NCI-H2171 treated with DMSO at 0.1 percent for 48 hours (cell line): ENCODE data around the gene EIF3J.
"Not testable (repeated sequence)": the region's sequence is repeated elsewhere in the genome, so short reads cannot be mapped to it uniquely, and the experiment has no call there.

Source experiments
- DNase-seq: peaks from one replicate; lab custom pipeline; 2025; lab: John Stamatoyannopoulos, UW

EIF3J gene

DNA sequence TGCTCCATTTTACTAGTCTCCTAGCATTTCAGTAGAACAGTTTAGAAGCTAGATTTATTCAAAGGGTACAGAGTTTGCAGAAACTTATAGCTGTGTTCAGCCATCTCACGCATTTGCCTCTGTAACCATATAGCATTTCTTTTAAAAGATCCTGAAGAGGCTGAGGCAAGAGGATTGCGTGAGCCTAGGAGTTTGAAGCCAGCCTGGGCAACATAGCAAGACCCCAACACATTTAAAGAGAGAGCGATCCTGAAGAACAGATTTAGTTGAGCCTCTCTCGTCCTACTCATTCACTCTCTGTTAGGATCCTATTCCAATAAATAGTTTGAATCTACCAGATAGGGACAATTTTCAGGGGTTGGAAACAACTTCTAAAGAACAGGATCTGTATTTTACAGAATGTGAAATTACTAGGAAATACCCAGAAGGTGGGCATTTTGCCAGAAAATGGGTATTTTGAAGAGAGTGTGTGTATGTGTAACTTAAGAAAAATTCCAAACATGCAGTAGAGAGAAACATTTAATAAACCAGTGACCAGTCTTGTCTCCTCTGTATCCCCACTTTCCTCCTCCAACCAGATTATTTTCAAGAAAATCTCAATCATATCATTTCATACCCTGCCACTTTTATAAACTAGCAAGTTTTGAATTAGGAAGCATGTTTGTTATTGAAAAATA, 4.5 kb downstream of the EIF3J start:
- no peak for DNase-seq

DNA sequence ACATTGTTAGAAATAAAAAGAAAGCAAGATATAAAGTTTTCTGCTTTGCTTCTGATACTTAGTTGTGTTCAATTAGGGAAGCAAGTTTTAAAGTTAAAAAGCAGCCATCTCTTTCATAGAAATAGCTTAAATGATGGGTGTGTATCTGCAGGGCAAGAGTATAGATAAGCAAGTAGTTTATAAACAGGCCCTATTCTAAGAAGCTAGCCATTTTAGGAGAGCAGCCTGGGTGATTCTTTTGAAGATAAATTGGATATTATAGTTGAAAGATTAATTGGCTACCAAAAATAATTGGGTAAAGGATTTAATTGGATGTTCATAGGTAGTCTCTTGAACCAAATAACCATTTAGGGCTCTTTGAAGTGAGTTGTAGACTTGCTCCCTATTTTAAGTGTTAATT, 5.6 kb downstream of the EIF3J start:
- no peak for DNase-seq

DNA sequence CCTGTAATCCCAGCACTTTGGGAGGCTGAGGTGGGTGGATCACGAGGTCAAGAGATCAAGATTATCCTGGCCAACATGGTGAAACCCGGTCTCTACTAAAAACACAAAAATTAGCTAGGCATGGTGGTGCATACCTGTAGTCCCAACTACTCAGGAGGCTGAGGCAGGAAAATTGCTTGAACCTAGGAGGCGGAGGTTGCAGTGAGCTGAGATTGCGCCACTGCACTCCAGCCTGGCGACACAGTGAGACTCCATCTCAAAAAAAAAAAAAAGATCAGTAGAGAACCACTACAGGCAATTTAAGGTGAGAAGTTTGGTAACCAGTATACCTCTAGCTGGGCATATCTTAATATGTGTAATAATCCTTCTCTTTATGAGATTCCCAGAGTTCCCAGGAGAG, 7.8 kb downstream of the EIF3J start:
- not testable (repeated sequence) for DNase-seq

DNA sequence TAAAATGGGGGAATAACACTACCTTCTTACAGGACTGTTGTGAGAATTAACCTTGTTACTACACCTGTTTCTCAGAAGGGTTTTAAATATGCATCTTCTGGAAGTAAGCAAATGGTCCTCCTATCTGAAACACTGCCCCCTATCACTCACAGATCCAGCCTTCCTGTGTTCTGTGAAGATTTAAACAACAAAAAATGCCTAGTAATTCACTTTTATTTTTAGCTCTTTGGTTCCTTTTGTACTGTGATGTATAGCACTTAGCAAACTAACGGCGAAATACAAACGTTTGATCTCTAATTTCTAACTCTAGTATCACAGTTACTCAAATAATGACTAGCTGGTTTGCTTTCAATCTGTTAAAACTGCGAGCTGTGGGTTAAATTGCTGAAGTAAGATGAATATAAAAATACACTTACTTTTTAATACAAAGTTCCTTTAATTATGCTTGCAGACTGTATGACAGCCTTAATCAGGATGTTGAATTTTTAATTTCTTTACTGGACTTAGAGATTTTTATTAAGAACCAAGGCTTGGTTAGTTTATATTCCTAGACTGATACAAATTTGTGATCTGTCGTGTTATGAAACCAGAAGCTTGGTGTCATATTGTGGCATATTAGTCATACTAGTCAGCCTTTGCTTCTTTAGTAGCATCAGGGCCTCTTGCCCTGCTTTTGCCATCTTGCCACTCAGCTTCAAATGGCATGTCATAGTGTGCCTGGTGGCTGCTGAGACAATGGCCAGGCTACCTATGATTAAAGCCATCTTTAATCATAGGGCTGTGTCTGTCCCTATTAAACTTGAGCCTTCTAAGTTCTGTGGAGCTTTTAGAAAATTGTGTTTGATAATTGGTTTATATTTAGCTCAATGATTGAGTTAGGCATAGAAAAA, 9.2 kb downstream of the EIF3J start:
- DNase-seq = no peak

DNA sequence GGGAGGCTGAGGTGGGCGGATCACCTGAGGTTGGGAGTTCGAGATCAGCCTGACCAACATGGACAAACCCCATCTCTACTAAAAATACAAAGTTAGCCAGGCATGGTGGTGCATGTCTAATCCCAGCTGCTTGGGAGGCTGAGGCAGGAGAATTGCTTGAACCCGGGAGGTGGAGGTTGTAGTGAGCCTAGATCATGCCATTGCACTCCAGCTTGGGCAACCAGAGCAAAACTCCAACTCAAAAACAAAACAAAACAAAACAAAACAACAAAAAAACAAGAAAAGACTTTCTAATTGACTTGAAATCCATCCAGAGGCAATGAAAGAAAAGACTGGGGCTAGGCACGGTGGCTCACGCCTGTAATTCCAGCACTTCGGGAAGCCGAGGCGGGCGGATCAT, 12.2 kb downstream of the EIF3J start:
- DNase-seq = not testable (repeated sequence)

DNA sequence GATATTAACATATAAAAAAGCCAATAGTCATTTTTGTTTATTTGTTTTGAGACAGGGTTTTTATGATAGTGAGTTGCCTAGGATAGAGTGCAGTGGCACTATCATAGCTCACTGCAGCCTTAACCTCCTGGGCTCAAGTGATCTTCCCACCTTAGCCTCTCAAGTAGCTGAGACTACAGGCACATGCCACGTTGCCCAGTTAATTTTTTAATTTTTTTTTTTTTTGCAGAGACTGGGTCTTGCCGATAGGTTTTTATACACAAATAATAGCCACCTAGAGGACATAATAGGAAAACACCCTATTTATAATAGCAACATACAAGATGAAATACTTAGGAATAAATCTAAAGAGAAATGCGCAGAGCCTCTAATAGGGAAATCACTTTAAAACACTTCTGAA, 13.3 kb downstream of the EIF3J start:
- DNase-seq = peak; percentile 53

DNA sequence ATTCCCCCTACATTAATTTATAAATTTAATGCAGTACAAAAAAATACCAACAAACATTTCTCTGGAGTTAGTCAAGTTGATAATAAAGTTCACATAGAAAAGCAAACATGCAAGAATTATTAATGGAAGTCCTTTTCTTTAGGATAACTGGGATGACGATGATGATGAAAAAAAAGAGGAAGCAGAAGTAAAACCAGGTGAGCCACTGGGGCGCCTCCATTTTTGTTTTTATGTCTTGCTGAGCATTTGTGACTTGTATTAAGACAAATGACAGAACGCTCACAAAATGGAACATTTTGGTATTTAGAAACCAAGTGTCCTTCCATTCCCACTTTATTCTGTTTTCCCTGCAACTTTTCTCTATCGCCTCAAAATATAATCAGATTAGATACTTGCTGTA, 13.8 kb downstream of the EIF3J start:
- DNase-seq = no peak

DNA sequence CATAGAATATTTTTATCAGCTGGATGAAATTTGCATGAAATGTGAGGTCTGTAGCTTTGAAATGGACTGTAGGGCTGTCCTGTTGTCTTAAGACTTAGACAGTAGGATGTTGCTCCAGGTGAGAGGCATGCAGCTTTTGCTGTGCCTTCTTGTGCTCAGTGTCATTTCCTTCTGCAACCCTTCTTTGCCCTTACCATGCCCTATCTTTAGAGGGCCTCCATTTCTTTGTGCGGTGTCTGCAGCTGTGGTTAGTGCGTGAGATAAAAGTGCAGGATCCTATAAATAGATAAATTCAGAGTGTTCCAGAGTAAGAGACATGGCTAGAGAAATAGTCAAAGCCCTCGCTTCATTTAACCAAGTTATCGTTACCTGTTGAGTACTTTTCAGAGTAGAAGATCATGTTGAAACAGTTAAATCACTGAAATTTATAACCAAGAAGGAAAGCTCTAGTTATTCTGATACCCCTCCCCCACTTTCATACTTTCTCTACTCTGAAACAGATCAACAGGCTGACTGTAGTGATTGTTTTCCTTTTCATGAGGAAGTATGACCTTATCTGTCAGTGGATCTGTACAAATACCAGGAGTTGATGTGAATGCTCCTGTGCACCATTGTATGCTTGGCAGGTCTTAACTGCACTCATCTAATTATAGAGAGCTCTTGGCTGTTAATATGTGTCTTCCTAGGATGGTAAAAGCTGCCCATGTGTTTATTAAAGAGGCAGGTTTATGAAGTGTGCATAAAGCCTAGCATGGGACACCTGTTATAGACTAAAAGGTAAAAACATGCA, 18.2 kb downstream of the EIF3J start:
- no peak for DNase-seq

DNA sequence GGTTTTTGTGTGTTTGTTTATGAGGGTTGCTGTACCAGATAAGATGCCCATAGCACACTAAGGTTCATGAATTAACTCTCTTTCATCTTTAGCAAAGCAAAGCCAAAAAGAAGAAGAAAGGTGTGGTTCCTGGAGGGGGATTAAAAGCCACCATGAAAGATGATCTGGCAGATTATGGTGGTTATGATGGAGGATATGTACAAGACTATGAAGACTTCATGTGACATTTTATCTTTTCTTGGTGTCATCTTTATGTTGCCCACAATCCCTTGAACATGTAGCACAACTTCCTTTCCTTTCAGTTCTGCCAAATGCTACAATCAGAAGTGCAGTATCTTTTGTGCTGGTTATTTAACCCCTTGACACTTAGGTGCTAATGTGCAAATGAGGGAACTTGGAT, 24.0 kb downstream of the EIF3J start:
- not testable (repeated sequence) for DNase-seq

DNA sequence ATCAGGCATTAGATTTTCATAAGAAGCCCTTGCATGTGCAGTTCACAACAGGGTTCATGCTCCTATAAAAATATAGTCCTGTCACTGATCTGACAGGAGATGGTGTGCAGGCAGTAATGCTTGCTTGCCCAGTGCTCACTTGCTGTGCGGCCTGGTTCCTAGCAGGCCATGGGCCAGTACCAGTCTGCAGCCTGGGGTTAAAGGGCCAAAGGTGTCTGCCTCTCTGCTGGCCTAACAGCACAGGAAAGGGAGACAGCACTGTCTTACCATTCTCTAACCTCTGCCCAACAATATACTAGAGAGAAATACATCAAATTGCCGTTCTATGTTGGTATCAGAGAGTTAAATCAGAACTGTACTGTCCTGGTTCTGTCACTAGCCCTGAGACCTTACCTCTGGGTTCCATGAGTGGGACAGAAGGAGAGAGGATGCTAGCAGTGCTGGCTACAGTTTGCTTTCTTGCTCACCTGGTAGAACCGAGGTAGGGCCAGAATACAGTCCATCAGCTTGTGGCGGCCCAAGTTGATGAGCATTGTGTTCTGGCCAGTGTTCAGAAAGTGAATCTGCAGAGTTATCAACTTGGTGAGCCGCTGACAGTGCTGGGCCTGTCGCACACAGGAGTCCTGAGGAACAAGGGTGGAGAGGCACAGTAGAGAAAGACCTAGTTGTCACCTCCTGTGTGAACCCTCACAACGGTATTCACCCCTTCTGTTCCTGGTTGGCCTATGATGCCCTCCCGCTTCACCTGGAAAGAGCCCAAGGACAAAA, 28.6 kb downstream of the EIF3J start:
- DNase-seq = no peak

DNA sequence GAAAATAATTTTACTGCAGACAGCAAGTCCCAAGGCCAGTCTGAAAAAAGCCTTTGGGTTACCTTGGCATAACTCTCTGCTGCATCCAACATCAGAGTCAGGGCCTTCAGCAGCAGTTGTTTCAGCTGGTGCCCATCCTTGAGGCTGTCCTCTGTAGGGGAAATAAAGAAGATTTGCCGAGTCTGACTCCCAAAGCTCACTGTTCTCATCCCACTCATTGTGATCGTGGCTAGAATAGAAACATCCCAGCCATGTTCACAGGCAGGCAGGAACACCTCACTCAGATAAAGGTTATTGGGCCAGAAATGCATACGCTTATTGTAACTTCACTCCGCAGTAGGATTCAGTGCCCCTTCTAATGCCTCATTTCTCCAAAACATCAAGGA, 29.2 kb downstream of the EIF3J start:
- no peak for DNase-seq

DNA sequence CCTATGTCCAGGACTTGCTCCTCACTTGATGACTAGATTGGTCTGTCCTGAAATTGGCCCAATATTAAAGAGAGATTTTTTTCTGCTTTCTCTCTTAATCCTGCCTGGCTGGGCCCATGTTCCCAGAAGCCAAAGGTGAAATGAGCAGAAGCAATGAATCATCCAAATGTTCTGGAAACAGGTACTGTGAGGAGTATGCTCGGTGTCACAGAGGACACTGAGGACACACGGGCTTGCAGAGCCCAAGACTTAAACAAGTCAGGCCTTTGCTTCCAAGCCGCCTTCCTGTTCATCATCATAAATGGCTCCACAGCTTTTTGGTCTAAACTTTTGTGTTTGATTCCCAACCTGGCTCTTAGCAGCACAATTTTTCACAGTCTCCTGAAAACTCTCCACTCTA, 31.4 kb downstream of the EIF3J start:
- DNase-seq = no peak

DNA sequence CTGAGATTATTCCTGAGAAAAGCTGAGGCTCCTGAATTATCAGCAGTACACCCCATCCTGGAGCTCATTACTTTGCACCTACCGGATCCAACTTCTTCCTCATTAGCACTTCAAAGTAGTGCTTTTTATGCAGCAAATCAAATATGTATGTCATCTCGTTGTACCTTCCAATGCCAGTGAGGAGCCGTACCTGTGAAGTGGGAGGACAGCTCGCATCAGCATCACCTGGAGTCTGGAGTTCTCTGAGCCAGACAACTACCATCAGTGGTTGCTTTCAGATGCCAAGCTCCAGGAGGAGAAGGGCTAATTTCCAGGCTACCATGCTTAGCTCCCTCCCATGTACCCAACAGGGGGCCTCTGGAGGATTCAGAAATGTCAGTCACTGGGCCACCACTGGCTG, 32.4 kb downstream of the EIF3J start:
- DNase-seq = no peak

DNA sequence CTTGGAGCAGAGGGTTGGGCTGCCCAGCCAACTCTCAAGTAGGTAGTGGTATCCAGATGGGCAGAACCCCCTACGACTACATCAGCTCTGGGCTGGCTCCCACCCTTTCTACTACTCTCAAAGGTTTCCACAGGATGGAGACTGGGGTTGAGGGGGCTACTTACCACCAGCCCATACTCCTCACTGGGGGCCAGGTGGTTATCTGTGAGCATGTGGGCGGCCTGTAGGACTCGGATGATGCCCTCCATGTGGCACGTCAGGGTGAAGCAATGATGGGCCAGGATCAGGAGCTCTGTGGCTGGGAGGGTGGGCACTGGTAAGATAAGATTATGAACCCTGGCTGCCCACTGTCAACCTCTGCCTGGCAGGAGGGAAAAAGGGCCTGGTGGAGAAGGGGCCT, 33.4 kb downstream of the EIF3J start:
- DNase-seq = no peak

DNA sequence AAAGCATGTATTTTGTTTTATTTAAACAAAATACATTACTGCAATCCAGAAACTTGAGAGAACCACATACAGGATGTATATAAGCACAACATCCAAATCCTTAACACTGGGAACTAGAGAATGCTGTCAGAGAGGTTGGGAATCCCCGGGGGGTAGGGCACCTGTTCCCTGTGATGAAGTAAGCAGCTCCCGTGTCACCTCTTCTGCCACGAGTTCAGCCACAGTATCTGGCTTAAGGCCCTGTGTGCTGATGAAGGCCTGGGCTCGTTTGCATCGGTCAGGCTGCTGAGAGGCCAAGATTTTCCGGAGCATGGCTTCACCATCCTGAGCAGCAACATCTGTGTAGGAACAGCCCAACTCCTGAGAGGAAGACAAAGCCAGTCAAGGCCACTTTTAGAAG, 36.4 kb downstream of the EIF3J start:
- DNase-seq = peak; percentile 9

DNA sequence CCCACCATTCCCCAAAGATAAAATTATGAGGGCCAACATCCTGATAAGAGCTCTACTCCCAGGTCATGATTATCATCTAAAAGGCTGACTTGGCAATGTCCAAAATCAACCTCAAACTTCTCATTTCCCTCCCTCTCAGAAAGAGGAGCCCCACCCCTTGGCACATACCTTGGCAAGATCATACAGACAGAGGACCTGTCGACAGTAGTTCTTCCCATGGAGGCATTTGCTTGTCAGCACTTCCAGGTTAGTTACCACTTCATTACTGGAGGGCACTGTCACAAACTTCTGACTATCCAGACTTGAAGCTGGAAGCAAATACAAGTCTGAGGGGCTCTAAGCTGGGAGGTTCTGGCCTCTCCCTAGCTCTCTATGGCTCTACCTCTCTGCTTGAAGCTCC, 37.8 kb downstream of the EIF3J start:
- no peak for DNase-seq

DNA sequence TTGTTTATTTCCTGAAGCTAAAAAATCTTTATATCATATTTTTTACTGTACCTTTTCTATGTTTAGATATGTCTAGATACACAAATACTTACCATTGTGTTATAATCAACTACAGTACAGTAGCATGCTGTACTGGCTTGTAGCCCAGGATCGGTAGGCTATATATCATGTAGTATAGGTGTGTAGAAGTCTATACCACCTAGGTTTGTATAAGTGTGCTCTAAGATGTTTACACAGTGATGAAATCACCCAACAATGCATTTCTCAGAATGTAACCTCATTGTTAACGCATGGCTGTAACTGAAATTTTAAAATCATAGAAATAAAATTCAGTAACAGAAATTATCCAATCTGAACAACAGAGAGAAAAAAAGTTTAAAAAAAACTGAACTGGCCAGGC, 43.2 kb downstream of the EIF3J start:
- no peak for DNase-seq

DNA sequence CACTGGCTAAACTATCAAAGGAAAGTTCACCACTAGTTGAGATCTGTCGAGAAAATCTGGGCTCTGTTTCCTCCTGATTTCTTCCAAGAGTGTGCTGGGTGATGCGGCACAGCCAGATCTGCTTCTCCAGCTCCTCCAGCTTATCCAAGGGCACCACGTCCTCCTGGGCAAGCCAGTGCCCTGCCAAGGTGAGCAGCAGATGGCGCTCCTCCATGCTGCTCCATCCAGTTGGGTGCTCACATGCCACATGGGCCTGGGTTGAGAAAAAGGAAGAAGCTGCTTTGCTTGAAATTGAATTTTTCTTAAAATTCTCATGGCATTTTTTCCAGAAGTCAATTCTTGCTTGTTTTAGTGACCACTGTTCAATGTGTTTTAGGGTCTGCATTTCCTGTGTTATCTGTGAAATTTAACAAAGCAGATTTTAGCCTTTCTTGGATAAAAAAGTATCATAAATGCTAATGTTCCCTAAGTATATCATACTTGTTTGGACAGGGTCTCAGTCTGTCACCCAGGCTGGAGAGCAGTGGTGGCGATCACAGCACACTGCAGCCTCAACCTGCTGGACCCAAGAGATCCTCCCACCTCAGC, 47.3 kb downstream of the EIF3J start:
- peak; percentile 19 for DNase-seq

DNA sequence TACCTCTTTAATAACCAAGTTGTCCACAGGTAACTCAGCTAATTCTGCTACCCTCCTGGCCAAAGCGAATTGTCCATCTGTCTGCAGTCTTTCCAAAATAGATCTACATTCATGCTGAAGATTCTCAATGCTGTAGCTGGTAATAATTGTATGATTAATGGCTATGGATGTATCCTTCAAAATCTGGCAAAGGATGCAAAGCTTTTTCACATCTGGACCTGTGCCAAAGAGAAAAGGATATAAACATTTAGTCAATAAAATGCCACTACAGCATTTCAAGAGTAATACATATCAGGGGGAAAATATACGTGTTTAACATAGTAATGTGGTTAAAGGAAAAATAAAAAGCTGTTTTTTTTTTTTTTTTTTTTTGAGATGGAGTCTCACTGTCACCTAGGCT, 48.7 kb downstream of the EIF3J start:
- DNase-seq = no peak

DNA sequence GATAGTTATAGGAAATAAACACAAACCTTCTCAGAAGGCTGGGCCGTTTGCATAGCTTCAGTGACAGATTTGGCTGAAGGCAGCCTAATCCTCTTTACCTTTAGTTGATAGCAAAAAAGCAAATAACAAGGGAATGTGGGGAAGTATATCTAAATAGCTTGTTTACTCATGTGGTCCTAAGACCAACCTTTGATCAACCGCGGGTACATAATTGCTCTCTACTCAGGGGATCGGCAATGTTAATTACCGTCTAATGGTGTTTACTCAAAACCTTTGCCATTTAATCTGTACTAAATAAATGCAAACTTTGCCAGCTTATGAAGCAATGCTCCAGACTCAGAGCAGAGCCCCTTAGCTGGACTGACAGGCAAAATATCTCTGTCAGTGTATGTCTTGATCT, 51.6 kb downstream of the EIF3J start:
- no peak for DNase-seq

DNA sequence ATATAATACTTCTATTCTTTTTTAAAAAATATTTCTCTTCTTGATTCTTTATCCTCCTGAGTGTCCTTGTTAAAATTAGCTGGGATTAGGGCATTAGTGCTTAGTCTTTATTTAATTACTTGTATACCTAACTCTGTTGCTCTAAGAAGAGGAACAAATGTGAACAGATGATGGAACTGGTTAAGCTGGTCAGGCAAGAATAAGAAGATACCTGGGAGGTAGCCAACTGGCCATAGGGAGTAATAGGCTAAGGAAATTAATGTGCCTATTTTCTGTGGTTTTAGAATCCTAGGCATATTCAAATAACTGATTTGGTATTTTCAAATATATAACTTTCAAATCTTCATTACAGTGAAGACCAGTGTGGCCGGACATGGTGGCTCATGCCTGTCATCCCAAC, 54.4 kb downstream of the EIF3J start:
- no peak for DNase-seq
